PC-3 (cell line): ENCODE measurements around the gene TRIM60. TPM values are rescaled to one million over a fixed set of nuclear protein-coding genes. Genes with fewer than 3 reads are reported as not detected.
A peak's percentile ranks its signal among the peaks of the same experiment; 100 is the strongest.
"Not testable (repeated sequence)": the region's sequence is repeated elsewhere in the genome, so short reads cannot be mapped to it uniquely, and the experiment has no call there.

Experiments used
- ATAC-seq: fragments of 200-7000 bp; cut with Tn5 transposase; 2 replicates; pipeline ENCODE4 v1.9.1; 2020; ENCODE audit warnings: mild to moderate bottlenecking, moderate library complexity
- Bru-seq: library from RNA; stranded (reverse); fragments of 400-500 nt; gene quantifications from one replicate; lab custom pipeline; 2021; lab: Mats Ljungman, UMichigan
- BruChase-seq, 2 experiments: library from RNA; stranded (reverse); fragments of 400-500 nt; gene quantifications; one replicate each; lab custom pipeline; 2021; lab: Mats Ljungman, UMichigan
- BruUV-seq: library from RNA; stranded (reverse); fragments of 400-500 nt; replicated peaks from 2 replicates; lab custom pipeline; 2021; lab: Mats Ljungman, UMichigan
- CTCF ChIA-PET: fragments of 300-600 bp; sonication (Branson Sonifier 250); formaldehyde crosslinking; loops from one replicate; lab custom pipeline; 2022; ENCODE audit warnings: antibody characterized with exemption; lab: Charles Lee
- POLR2A ChIA-PET: fragments of 300-600 bp; sonication (Branson Sonifier 250); formaldehyde crosslinking; loops from one replicate; lab custom pipeline; 2022; ENCODE audit warnings: antibody characterized with exemption; ENCODE audit not compliant: unreplicated experiment; lab: Charles Lee
- DNase-seq: peaks from one replicate; pipeline ENCODE4 v3.0.0-alpha.2; 2015
- H2AFZ ChIP-seq: fragments of 300-600 bp; sonication (generic); 2 replicates; pipeline ENCODE4 v1.6.0; 2016; ENCODE audit warnings: antibody characterized with exemption, low read length
- H3F3A ChIP-seq: fragments of 300-600 bp; sonication (generic); one replicate; pipeline ENCODE4 v1.6.0; 2017; ENCODE audit warnings: antibody characterized with exemption, low read length, control low read depth, mild to moderate bottlenecking; ENCODE audit not compliant: unreplicated experiment
- H3K27ac ChIP-seq: fragments of 300-600 bp; sonication (generic); 2 replicates; pipeline ENCODE4 v1.5.1; 2016; ENCODE audit warnings: mild to moderate bottlenecking, low read length
- H3K27me3 ChIP-seq: fragments of 300-600 bp; sonication (generic); 2 replicates; pipeline ENCODE4 v1.6.1; 2016; ENCODE audit warnings: low read length, mixed read lengths
- H3K36me3 ChIP-seq: fragments of 300-600 bp; sonication (generic); 2 replicates; pipeline ENCODE4 v1.6.1; 2016; ENCODE audit warnings: low read depth, mixed run types, low read length, mixed read lengths
- H3K4me1 ChIP-seq: fragments of 300-600 bp; sonication (generic); 2 replicates; pipeline ENCODE4 v1.5.1; 2016; ENCODE audit warnings: low read length; ENCODE audit not compliant: insufficient read depth
- H3K4me2 ChIP-seq: fragments of 300-600 bp; sonication (generic); 2 replicates; pipeline ENCODE4 v1.6.0; 2016; ENCODE audit warnings: low read length
- H3K4me3 ChIP-seq: fragments of 300-600 bp; sonication (generic); 2 replicates; pipeline ENCODE4 v1.5.1; 2016; ENCODE audit warnings: mild to moderate bottlenecking, low read length, mixed read lengths
- H3K79me2 ChIP-seq: fragments of 300-600 bp; sonication (generic); 2 replicates; pipeline ENCODE4 v1.6.1; 2017; ENCODE audit warnings: low read length, mixed read lengths
- H3K9ac ChIP-seq: fragments of 300-600 bp; sonication (generic); 2 replicates; pipeline ENCODE4 v1.6.0; 2016; ENCODE audit warnings: mild to moderate bottlenecking, low read length
- H3K9me2 ChIP-seq: fragments of 300-600 bp; sonication (generic); replicated peaks from 2 replicates; pipeline ENCODE4 v1.6.1; 2016; ENCODE audit warnings: mixed run types, low read length, mixed read lengths
- H3K9me3 ChIP-seq: fragments of 300-600 bp; sonication (generic); 2 replicates; pipeline ENCODE4 v1.6.1; 2016; ENCODE audit warnings: low read length, mixed read lengths
- H4K20me1 ChIP-seq: fragments of 300-600 bp; sonication (generic); 2 replicates; pipeline ENCODE4 v1.6.1; 2016; ENCODE audit warnings: low read length, mixed read lengths
- EZH2 ChIP-seq: fragments of 300-600 bp; sonication (generic); IDR thresholded peaks from one replicate; pipeline ENCODE4 v1.6.1; 2017; ENCODE audit warnings: antibody characterized with exemption, mild to moderate bottlenecking, low read length; ENCODE audit not compliant: unreplicated experiment
- EZH2phosphoT487 ChIP-seq: fragments of 300-600 bp; sonication (generic); IDR thresholded peaks from 2 replicates; pipeline ENCODE4 v1.6.1; 2018; ENCODE audit warnings: mild to moderate bottlenecking, antibody characterized with exemption, low read length, borderline replicate concordance
- intact Hi-C: fragments of 100-400 bp; cut with micrococcal nuclease; formaldehyde crosslinking; loops from 2 replicates; pipeline ENCODE4 v1.9.0; 2023
- long read RNA-seq: library from polyadenylated mRNA; unstranded; transcript quantifications from one replicate; pipeline ENCODE4 v2.0.0, GENCODE V29; 2021; ENCODE audit not compliant: unreplicated experiment
- total RNA-seq: library from RNA; depleted of rRNA; stranded (reverse); fragments of >200 nt; gene quantifications from 2 replicates; pipeline ENCODE4 v1.2.3, GENCODE V29; 2014; rRNA removed
- TF ChIP-seq, protein P1 (sequence below): fragments of 300-600 bp; sonication (generic); conservative IDR thresholded peaks from 2 replicates; pipeline ENCODE4 v1.5.1; 2017; ENCODE audit warnings: antibody characterized with exemption, low read depth, mild to moderate bottlenecking, low read length

Gene TRIM60
- not detected in 2 replicates for total RNA-seq
- not detected for Bru-seq, nascent RNA
- percentile 2 among the genes with signal in this experiment for BruChase-seq, experiment 1, labeled RNA remaining after a 6-hour chase
- BruChase-seq, experiment 2, labeled RNA remaining after a 2-hour chase, result percentile 3 among the genes with signal in this experiment
- long read RNA-seq, result 0 reads

DNA sequence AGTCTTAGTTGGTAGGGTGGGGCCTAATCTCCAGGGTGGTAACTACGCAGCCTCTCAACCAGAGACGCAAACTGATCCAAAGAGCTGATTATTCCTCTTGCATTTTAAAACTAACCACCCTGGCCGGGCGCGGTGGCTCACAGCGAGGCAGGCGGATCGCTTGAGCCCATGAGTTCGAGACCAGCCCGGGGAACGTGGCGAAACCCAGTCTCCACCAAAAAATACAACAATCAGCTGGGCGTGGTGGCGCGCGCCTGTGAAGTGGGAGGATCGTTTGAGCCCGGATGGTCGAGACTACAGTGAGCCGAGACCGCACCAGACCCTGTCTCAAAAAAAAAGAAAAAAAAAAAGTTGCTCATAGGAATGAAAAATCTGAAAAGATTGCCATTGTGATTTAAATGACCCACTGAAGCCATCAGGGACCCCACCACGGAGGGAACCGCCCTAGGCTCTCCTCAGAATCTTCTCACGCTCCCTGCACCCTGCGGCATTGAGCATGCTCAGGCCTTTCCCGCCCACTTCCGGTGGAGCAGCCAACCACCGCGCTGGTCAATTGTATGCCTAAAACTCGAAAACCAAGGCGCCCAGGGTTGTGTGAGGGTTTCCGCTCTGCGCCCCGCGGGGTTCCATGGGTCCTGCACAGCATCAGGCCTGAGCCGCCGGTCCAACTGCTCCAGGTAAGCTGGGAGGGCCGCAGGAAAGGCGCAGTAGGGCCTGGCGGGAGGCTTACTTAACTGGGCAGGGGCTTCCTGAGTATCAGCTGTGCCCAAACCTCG lies at the start of gene TRIM60:
TSS of gene TRIM60 (plus strand) at position 564 of the 776 bp plus-strand sequence. CDS start 8,074 bp downstream, outside the sequence.
- H3K36me3 ChIP-seq, result no peaks in the 10 kb centered on the region
- intact Hi-C loops, result no loop called here
- no peaks in the 10 kb centered on the region for H4K20me1 ChIP-seq
- BruUV-seq, result no TSS peak
- no peak within 1 kb of the TSS for H2AFZ ChIP-seq
- TF ChIP-seq, protein P1, sequence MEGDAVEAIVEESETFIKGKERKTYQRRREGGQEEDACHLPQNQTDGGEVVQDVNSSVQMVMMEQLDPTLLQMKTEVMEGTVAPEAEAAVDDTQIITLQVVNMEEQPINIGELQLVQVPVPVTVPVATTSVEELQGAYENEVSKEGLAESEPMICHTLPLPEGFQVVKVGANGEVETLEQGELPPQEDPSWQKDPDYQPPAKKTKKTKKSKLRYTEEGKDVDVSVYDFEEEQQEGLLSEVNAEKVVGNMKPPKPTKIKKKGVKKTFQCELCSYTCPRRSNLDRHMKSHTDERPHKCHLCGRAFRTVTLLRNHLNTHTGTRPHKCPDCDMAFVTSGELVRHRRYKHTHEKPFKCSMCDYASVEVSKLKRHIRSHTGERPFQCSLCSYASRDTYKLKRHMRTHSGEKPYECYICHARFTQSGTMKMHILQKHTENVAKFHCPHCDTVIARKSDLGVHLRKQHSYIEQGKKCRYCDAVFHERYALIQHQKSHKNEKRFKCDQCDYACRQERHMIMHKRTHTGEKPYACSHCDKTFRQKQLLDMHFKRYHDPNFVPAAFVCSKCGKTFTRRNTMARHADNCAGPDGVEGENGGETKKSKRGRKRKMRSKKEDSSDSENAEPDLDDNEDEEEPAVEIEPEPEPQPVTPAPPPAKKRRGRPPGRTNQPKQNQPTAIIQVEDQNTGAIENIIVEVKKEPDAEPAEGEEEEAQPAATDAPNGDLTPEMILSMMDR, result no peak
- TF ChIP-seq EZH2 (no peak), EZH2phosphoT487 (no peak)
- no peak within 1 kb of the TSS for H3K27ac ChIP-seq
- ATAC-seq, result no peak
- H3K4me3 ChIP-seq, result no peak within 1 kb of the TSS
- no peaks in the 10 kb centered on the region for H3K9me2 ChIP-seq
- H3F3A ChIP-seq, result no peaks in the 10 kb centered on the region
- ChIA-PET POLR2A (no interaction called here), CTCF (no interaction called here)
- no peaks in the 10 kb centered on the region for H3K79me2 ChIP-seq
- no peaks in the 10 kb centered on the region for H3K9me3 ChIP-seq
- H3K27me3 ChIP-seq, result no peaks in the 10 kb centered on the region
- H3K4me1 ChIP-seq, result no peaks in the 10 kb centered on the region
- no peak for DNase-seq
- H3K9ac ChIP-seq, result no peak within 1 kb of the TSS
- no peak within 1 kb of the TSS for H3K4me2 ChIP-seq

DNA sequence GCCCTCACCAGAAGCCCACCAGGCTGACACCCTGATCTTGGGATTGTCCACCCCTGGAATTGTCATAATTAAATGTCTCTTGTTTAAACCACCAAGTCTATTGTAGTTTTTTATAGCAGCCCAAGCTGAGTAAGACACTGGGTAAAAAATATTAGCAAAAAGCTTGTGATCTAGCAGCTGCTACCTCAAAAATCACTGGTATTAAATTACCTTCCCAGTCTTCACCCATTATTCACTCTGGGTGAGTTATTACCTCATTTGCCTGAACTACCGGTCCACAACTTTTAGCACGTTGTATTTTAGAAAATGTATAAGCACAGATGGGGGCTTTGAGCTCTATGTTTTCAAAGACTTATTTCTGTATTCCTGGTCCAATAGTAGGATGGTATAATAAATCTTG lies 42.3 kb upstream of the TRIM60 start:
- H3K9me2 ChIP-seq, result no peaks in the 10 kb centered on the region
- H3K4me3 ChIP-seq, result no peak overlapping the region
- H3K9me3 ChIP-seq, result no peaks in the 10 kb centered on the region
- H3K4me1 ChIP-seq, result no peaks in the 10 kb centered on the region
- BruUV-seq, result no TSS peak
- H3F3A ChIP-seq, result no peaks in the 10 kb centered on the region
- no peaks in the 10 kb centered on the region for H4K20me1 ChIP-seq
- no peaks in the 10 kb centered on the region for H3K79me2 ChIP-seq
- no peaks in the 10 kb centered on the region for H3K36me3 ChIP-seq
- no peak overlapping the region for H3K9ac ChIP-seq
- 0 out of 2 replicates have a peak, but pooled peaks cover 3% of the 10 kb centered on the region for H3K27me3 ChIP-seq
- intact Hi-C loops, result no loop called here
- no peak overlapping the region for H3K27ac ChIP-seq
- H3K4me2 ChIP-seq, result no peak overlapping the region
- H2AFZ ChIP-seq, result no peak overlapping the region
- DNase-seq (no peak), ATAC-seq (no peak)
- ChIA-PET POLR2A (no interaction called here), CTCF (no interaction called here)
- TF ChIP-seq EZH2phosphoT487 (no peak), EZH2 (no peak)
- TF ChIP-seq, protein P1, result no peak

- H2AFZ ChIP-seq, H3K4me3 ChIP-seq, intact Hi-C loops, H3K9me3 ChIP-seq, H3K27ac ChIP-seq, ATAC-seq, H3K9me2 ChIP-seq, H3K9ac ChIP-seq, POLR2A ChIA-PET, BruUV-seq, H3F3A ChIP-seq, H3K79me2 ChIP-seq, H3K4me2 ChIP-seq, H3K27me3 ChIP-seq, H3K4me1 ChIP-seq, DNase-seq, H3K36me3 ChIP-seq, CTCF ChIA-PET, H4K20me1 ChIP-seq: not testable (repeated sequence)
Measured at GRCh38 chr4:164990786-164991185, 41.0 kb upstream of the TRIM60 start.

GRCh38 chr4:164996123-164996522 lies 35.7 kb upstream of the TRIM60 start:
- H3K4me2 ChIP-seq, H3K9me2 ChIP-seq, BruUV-seq, H3K9ac ChIP-seq, H3K9me3 ChIP-seq, ATAC-seq, H3K36me3 ChIP-seq, POLR2A ChIA-PET, H2AFZ ChIP-seq, H3K27me3 ChIP-seq, H3K27ac ChIP-seq, H3K79me2 ChIP-seq, H3K4me1 ChIP-seq, H3F3A ChIP-seq, H4K20me1 ChIP-seq, CTCF ChIA-PET, DNase-seq, H3K4me3 ChIP-seq: not testable (repeated sequence)
- intact Hi-C loops, result loop anchor here (5.0 kb wide), 1 partner anchor 219 kb away; no protein-coding TSS in a partner anchor
